IMR-90 (cell line): Measurements from ENCODE around the gene LPAR1. TPM values are rescaled to one million over a fixed set of nuclear protein-coding genes. Genes with fewer than 3 reads are reported as not detected.

Experiments used
- ATAC-seq: fragments of 200-7000 bp; cut with Tn5 transposase; 2 replicates; pipeline ENCODE4 v1.9.1; 2020; ENCODE audit warnings: low read depth, mild to moderate bottlenecking, moderate library complexity
- BruUV-seq: library from RNA; stranded (reverse); fragments of 400-500 nt; replicated peaks from 2 replicates; lab custom pipeline; 2021; lab: Mats Ljungman, UMichigan
- CTCF ChIA-PET: fragments of 300-600 bp; formaldehyde crosslinking; extraction: SDS; loops from one replicate; lab custom pipeline; 2021; ENCODE audit warnings: antibody characterized with exemption; lab: Yijun Ruan, JAX
- POLR2A ChIA-PET: fragments of 300-600 bp; sonication (Branson Sonifier 250); formaldehyde crosslinking; loops from one replicate; lab custom pipeline; 2022; ENCODE audit warnings: antibody characterized with exemption; ENCODE audit not compliant: unreplicated experiment; lab: Charles Lee
- DNase-seq: peaks from one replicate; pipeline ENCODE4 v3.0.0; 2013
- H2AFZ ChIP-seq: replicated peaks from 2 replicates; pipeline ENCODE3; 2013; ENCODE audit warnings: low read length, mild to moderate bottlenecking; ENCODE audit not compliant: poor library complexity
- H2AK5ac ChIP-seq: 2 replicates; pipeline ENCODE4 v1.6.1; 2013; ENCODE audit warnings: low read depth, low read length, inconsistent platforms
- H2AK9ac ChIP-seq: replicated peaks from 2 replicates; pipeline ENCODE3; 2013; ENCODE audit warnings: mild to moderate bottlenecking, low read depth, low read length, moderate library complexity; ENCODE audit not compliant: poor library complexity
- H2BK120ac ChIP-seq: 2 replicates; pipeline ENCODE4 v1.6.1; 2013; ENCODE audit warnings: low read depth, low read length, inconsistent platforms
- H2BK15ac ChIP-seq: 3 replicates; pipeline ENCODE4 v1.6.1; 2013; ENCODE audit warnings: low read depth, low read length, inconsistent platforms
- H2BK20ac ChIP-seq: 2 replicates; pipeline ENCODE4 v1.6.1; 2013; ENCODE audit warnings: low read depth, mild to moderate bottlenecking, inconsistent platforms, low read length, moderate library complexity
- H2BK5ac ChIP-seq: 2 replicates; pipeline ENCODE4 v1.6.1; 2013; ENCODE audit warnings: mild to moderate bottlenecking, low read depth, low read length, inconsistent platforms; ENCODE audit not compliant: poor library complexity, severe bottlenecking
- H3K14ac ChIP-seq: replicated peaks from 2 replicates; pipeline ENCODE4 v1.6.1; 2013; ENCODE audit warnings: low read depth, low read length, inconsistent platforms
- H3K18ac ChIP-seq: 2 replicates; pipeline ENCODE4 v1.6.1; 2013; ENCODE audit warnings: low read depth, low read length, control low read depth
- H3K23ac ChIP-seq: 2 replicates; pipeline ENCODE4 v1.6.1; 2013; ENCODE audit warnings: low read depth, low read length, inconsistent platforms
- H3K27ac ChIP-seq: 2 replicates; pipeline ENCODE4 v1.5.1; 2013; ENCODE audit warnings: mild to moderate bottlenecking, control low read depth, low read length; ENCODE audit not compliant: insufficient read depth
- H3K27me3 ChIP-seq: 2 replicates; pipeline ENCODE4 v1.6.1; 2013; ENCODE audit warnings: low read length; ENCODE audit not compliant: control insufficient read depth, insufficient read depth
- H3K36me3 ChIP-seq: 2 replicates; pipeline ENCODE4 v1.6.1; 2013; ENCODE audit warnings: low read length, mixed read lengths; ENCODE audit not compliant: control insufficient read depth, insufficient read depth
- H3K4ac ChIP-seq: 2 replicates; pipeline ENCODE4 v1.6.1; 2013; ENCODE audit warnings: low read depth, low read length, inconsistent platforms
- H3K4me1 ChIP-seq: 2 replicates; pipeline ENCODE4 v1.6.1; 2013; ENCODE audit warnings: low read length, mixed read lengths; ENCODE audit not compliant: control insufficient read depth, insufficient read depth
- H3K4me2 ChIP-seq: 2 replicates; pipeline ENCODE4 v1.6.1; 2013; ENCODE audit warnings: low read depth, mild to moderate bottlenecking, control low read depth, low read length, moderate library complexity
- H3K4me3 ChIP-seq: 2 replicates; pipeline ENCODE4 v1.5.1; 2013; ENCODE audit warnings: low read depth, mild to moderate bottlenecking, control low read depth, low read length, moderate library complexity; ENCODE audit not compliant: insufficient read depth
- H3K56ac ChIP-seq: 2 replicates; pipeline ENCODE4 v1.6.1; 2013; ENCODE audit warnings: low read length, inconsistent platforms; ENCODE audit not compliant: insufficient read depth; ENCODE audit errors: extremely low read depth
- H3K79me1 ChIP-seq, 2 experiments: 2 replicates each; pipeline ENCODE4 v1.6.1; 2013; ENCODE audit warnings: low read length in 2 of 2, inconsistent platforms in 1 of 2, low read depth in 1 of 2
- H3K9ac ChIP-seq: 2 replicates; pipeline ENCODE4 v1.6.1; 2013; ENCODE audit warnings: low read depth, low read length, control low read depth
- H3K9me1 ChIP-seq: 2 replicates; pipeline ENCODE4 v1.6.1; 2013; ENCODE audit warnings: low read length, inconsistent platforms; ENCODE audit not compliant: insufficient read depth
- H3K9me3 ChIP-seq: 2 replicates; pipeline ENCODE4 v1.6.1; 2013; ENCODE audit warnings: low read length; ENCODE audit not compliant: control insufficient read depth, insufficient read depth
- H4K20me1 ChIP-seq: 2 replicates; pipeline ENCODE4 v1.6.1; 2013; ENCODE audit warnings: low read length, inconsistent platforms; ENCODE audit not compliant: insufficient read depth
- H4K5ac ChIP-seq: 2 replicates; pipeline ENCODE4 v1.6.1; 2013; ENCODE audit warnings: mild to moderate bottlenecking, low read depth, low read length, control low read depth
- H4K8ac ChIP-seq, 2 experiments: 2 replicates each; pipeline ENCODE4 v1.6.1; 2013; ENCODE audit warnings: low read depth in 2 of 2, low read length in 2 of 2, control low read depth in 1 of 2, inconsistent platforms in 1 of 2
- H4K91ac ChIP-seq: 2 replicates; pipeline ENCODE4 v1.6.1; 2013; ENCODE audit warnings: low read depth, low read length, inconsistent platforms; ENCODE audit not compliant: insufficient read depth
- BHLHE40 ChIP-seq: fragments of 150-350 bp; IDR thresholded peaks from 2 replicates; pipeline ENCODE4 v1.6.1; 2016; ENCODE audit warnings: mild to moderate bottlenecking, low read depth, low read length
- CTCF ChIP-seq: conservative IDR thresholded peaks from 2 replicates; pipeline ENCODE4 v1.5.1; 2012; ENCODE audit warnings: mild to moderate bottlenecking, low read depth, low read length, improper control_type of control experiment
- ELK1 ChIP-seq: fragments of 150-350 bp; IDR thresholded peaks from 2 replicates; pipeline ENCODE4 v1.6.1; 2016; ENCODE audit warnings: low read depth, mild to moderate bottlenecking, low read length, moderate library complexity, borderline replicate concordance
- FOS ChIP-seq: fragments of 150-350 bp; IDR thresholded peaks from 2 replicates; pipeline ENCODE4 v1.6.1; 2016; ENCODE audit warnings: low read depth, low read length
- MAFK ChIP-seq: IDR thresholded peaks from 2 replicates; pipeline ENCODE4 v1.6.1; 2012; ENCODE audit warnings: low read depth, low read length, improper control_type of control experiment
- MAZ ChIP-seq: IDR thresholded peaks from 2 replicates; pipeline ENCODE4 v1.6.1; 2012; ENCODE audit warnings: low read depth, mild to moderate bottlenecking, low read length, improper control_type of control experiment, moderate library complexity, borderline replicate concordance
- MXI1 ChIP-seq: IDR thresholded peaks from 2 replicates; pipeline ENCODE4 v1.6.1; 2012; ENCODE audit warnings: low read depth, mild to moderate bottlenecking, low read length, moderate library complexity, borderline replicate concordance
- NFE2L2 ChIP-seq: fragments of 150-350 bp; IDR thresholded peaks from 2 replicates; pipeline ENCODE4 v1.6.1; 2016; ENCODE audit warnings: low read depth, mild to moderate bottlenecking, low read length
- POLR2A ChIP-seq: IDR thresholded peaks from 2 replicates; pipeline ENCODE4 v1.6.1; 2012; ENCODE audit warnings: mild to moderate bottlenecking, low read depth, low read length
- RCOR1 ChIP-seq: IDR thresholded peaks from 2 replicates; pipeline ENCODE4 v1.6.1; 2012; ENCODE audit warnings: mild to moderate bottlenecking, low read length, improper control_type of control experiment; ENCODE audit not compliant: insufficient replicate concordance
- RFX5 ChIP-seq: IDR thresholded peaks from 2 replicates; pipeline ENCODE4 v1.8.0; 2012; ENCODE audit warnings: low read depth, mild to moderate bottlenecking, low read length, moderate library complexity
- SMC3 ChIP-seq: fragments of 150-350 bp; IDR thresholded peaks from 2 replicates; pipeline ENCODE4 v1.6.1; 2016; ENCODE audit warnings: low read depth, mild to moderate bottlenecking, antibody characterized with exemption, low read length, moderate library complexity
- WGBS, 2 experiments: methylation state at CpG; one replicate each; pipeline versions ENCODE4 v1.1.5 to v1.1.7; 2013; ENCODE audit warnings: missing lambda C conversion rate in 2 of 2; ENCODE audit not compliant: insufficient read length in 1 of 2; ENCODE audit errors: extremely low coverage in 2 of 2; 5-methylcytosine and 5-hydroxymethylcytosine counted together
- dilution Hi-C: fragments of 300-500 bp; cut with HindIII; formaldehyde crosslinking; loops from one replicate; pipeline ENCODE4 v1.14.3; 2018; ENCODE audit warnings: low sequenced_read_pairs; ENCODE audit not compliant: unreplicated experiment
- in situ Hi-C: fragments of 300-500 bp; cut with MboI; formaldehyde crosslinking; loops from 3 replicates; pipeline ENCODE4 v1.14.3; 2019; ENCODE audit warnings: low sequenced_read_pairs, inconsistent platforms, mixed read lengths
- intact Hi-C: fragments of 100-400 bp; cut with micrococcal nuclease; formaldehyde crosslinking; loops from 2 replicates; pipeline ENCODE4 v1.10.0; 2022
- polyA plus RNA-seq, 3 experiments: library from polyadenylated mRNA; depleted of rRNA; stranded (reverse); fragments of >200 nt; gene quantifications; 2 replicates each; pipeline ENCODE4 v1.2.3, GENCODE V29; 2012; ENCODE audit warnings: low replicate concordance in 1 of 3
- total RNA-seq: library from RNA; depleted of rRNA; stranded (reverse); fragments of >200 nt; gene quantifications from 2 replicates; pipeline ENCODE4 v1.2.3, GENCODE V29; 2012
- TF ChIP-seq, protein P1 (sequence below): fragments of 150-350 bp; IDR thresholded peaks from 2 replicates; pipeline ENCODE4 v1.6.1; 2017; ENCODE audit warnings: mild to moderate bottlenecking, antibody characterized with exemption, low read length, low read depth

LPAR1 gene
- total and polyA plus RNA-seq, 2 of the 4 experiments (the other 2 are of a cell fraction): 171 to 315 TPM

DNA sequence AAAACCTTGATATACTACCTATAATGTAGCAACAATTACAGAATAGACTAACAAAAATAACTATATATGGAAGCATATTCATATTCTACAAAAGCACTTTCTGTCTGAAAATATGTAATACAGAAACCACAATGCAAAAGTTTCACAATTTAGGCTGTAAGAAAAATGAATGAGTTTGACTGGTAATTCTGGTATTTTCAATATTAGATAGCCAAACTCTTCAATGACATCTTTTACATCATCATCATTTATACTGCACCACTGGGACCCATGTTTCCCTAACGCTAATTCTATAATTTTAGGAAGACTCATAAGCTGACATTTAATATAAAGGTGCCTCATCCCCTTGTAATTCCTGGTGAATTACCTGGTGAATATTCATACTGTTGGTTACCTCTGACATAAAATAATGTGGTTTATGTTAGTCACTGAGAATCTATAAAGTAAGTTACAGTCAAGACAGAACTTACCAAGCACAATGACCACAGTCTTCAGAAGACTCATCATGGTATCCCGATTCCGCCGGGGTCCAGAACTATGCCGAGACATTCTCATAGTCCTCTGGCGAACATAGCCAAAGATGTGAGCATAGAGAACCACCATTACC is 97.2 kb downstream of the LPAR1 start:
- TF ChIP-seq MAZ: no peak
- no peak for TF ChIP-seq SMC3
- TF ChIP-seq CTCF: no peak
- no peak for TF ChIP-seq RCOR1
- TF ChIP-seq MAFK: no peak
- TF ChIP-seq, protein P1, sequence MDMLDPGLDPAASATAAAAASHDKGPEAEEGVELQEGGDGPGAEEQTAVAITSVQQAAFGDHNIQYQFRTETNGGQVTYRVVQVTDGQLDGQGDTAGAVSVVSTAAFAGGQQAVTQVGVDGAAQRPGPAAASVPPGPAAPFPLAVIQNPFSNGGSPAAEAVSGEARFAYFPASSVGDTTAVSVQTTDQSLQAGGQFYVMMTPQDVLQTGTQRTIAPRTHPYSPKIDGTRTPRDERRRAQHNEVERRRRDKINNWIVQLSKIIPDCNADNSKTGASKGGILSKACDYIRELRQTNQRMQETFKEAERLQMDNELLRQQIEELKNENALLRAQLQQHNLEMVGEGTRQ: no peak
- TF ChIP-seq POLR2A: no peak
- no peak for TF ChIP-seq MXI1
- no peak for TF ChIP-seq ELK1
- no peak for TF ChIP-seq BHLHE40
- TF ChIP-seq FOS: no peak
- TF ChIP-seq RFX5: no peak
- TF ChIP-seq NFE2L2: no peak
- intact Hi-C loops: no loop called here
- no peak overlapping the region for H3K4me3 ChIP-seq
- H2BK15ac ChIP-seq: peak overlapping the region; percentile 82; the same call in 2 of the 3 replicates
- no peaks in the 10 kb centered on the region for H3K27me3 ChIP-seq
- peak overlapping the region; percentile 31 to 77; a peak in 3 of 4 replicates for H4K8ac ChIP-seq
- no peak overlapping the region for H2AFZ ChIP-seq
- peaks cover 55 to 70% of the 10 kb centered on the region in 2 experiments for H3K79me1 ChIP-seq
- no peak overlapping the region for H2BK5ac ChIP-seq
- dilution Hi-C loops: no loop called here
- H3K27ac ChIP-seq: no peak overlapping the region
- no TSS peak for BruUV-seq
- H3K18ac ChIP-seq: no peak overlapping the region
- no peak overlapping the region for H4K5ac ChIP-seq
- no peak overlapping the region for H3K23ac ChIP-seq
- no peak overlapping the region for H2AK9ac ChIP-seq
- H2BK20ac ChIP-seq: no peak overlapping the region
- CTCF ChIA-PET: no interaction called here
- H3K4me1 ChIP-seq: peaks cover 20% of the 10 kb centered on the region
- no peak overlapping the region for H3K4me2 ChIP-seq
- no peak overlapping the region; the same call in 1 of the 2 replicates for H3K14ac ChIP-seq
- peak overlapping the region; percentile 96; the same call in 1 of the 2 replicates for H2AK5ac ChIP-seq
- H3K9me3 ChIP-seq: no peaks in the 10 kb centered on the region
- no peak overlapping the region for H3K9ac ChIP-seq
- POLR2A ChIA-PET: no interaction called here
- in situ Hi-C loops: no loop called here
- peak overlapping the region; percentile 50; the same call in 1 of the 2 replicates for H4K91ac ChIP-seq
- DNase-seq: no peak
- H3K4ac ChIP-seq: 0 out of 2 replicates have a peak overlapping the region, but pooled peaks have one; percentile 94
- peaks cover 18% of the 10 kb centered on the region; the same call in 1 of the 2 replicates for H3K9me1 ChIP-seq
- peak overlapping the region; percentile 87; the same call in 1 of the 2 replicates for H2BK120ac ChIP-seq
- no peak for ATAC-seq
- H4K20me1 ChIP-seq: peaks cover 22% of the 10 kb centered on the region; the same call in 1 of the 2 replicates
- WGBS, 2 experiments: no CpG with 5 or more reads among the region's 6 CpGs
- H3K56ac ChIP-seq: no peak overlapping the region
- H3K36me3 ChIP-seq: peaks cover 37% of the 10 kb centered on the region
